ENCODE data around the gene FAIM2.

DNA sequence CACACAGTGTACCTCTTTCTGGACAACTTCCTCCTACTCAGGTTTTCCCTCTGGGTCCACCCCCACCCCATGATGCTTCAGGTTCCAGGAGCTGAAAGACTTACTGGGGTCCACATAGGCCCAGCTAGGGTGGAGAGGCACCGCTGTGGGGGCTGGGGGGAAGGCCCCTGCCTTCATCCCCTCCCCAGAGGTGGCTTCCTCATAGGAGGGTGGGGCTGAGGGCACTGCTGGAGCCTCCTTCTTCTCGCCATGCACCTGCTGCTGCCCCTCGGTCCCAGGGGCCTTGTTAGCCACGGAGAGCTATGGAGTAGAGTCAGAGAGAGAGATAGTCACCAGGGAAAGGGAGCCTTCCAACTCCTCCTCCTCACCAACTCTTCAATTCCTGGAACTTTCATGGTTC is 2.7 kb downstream of the FAIM2 start:
- TF ChIP-seq, protein P1, sequence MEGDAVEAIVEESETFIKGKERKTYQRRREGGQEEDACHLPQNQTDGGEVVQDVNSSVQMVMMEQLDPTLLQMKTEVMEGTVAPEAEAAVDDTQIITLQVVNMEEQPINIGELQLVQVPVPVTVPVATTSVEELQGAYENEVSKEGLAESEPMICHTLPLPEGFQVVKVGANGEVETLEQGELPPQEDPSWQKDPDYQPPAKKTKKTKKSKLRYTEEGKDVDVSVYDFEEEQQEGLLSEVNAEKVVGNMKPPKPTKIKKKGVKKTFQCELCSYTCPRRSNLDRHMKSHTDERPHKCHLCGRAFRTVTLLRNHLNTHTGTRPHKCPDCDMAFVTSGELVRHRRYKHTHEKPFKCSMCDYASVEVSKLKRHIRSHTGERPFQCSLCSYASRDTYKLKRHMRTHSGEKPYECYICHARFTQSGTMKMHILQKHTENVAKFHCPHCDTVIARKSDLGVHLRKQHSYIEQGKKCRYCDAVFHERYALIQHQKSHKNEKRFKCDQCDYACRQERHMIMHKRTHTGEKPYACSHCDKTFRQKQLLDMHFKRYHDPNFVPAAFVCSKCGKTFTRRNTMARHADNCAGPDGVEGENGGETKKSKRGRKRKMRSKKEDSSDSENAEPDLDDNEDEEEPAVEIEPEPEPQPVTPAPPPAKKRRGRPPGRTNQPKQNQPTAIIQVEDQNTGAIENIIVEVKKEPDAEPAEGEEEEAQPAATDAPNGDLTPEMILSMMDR (IDR thresholded peaks at IDR 0.05), result no peak
- no peak for TF ChIP-seq POLR2A (IDR thresholded peaks at IDR 0.05)

All from heart left ventricle (tissue), 13 donors.